SK-N-SH (cell line): ENCODE measurements around the gene IRGM. TPM values are rescaled to one million over a fixed set of nuclear protein-coding genes. Genes with fewer than 3 reads are reported as not detected.
"Not testable (repeated sequence)": the region's sequence is repeated elsewhere in the genome, so short reads cannot be mapped to it uniquely, and the experiment has no call there.

Experiments
- CTCF ChIA-PET: fragments of 300-600, 350-600 bp; formaldehyde crosslinking; extraction: SDS; loops from one replicate; lab custom pipeline; 2021; lab: Yijun Ruan, JAX
- POLR2A ChIA-PET: fragments of 350-600 bp; sonication (Branson Sonifier 250); formaldehyde crosslinking; extraction: SDS; loops from one replicate; lab custom pipeline; 2020; ENCODE audit warnings: antibody characterized with exemption, inconsistent platforms; lab: Yijun Ruan, JAX
- DNase-seq: peaks from one replicate; pipeline ENCODE4 v3.0.0; 2012
- H2AFZ ChIP-seq: fragments of 200-600 bp; sonication (generic); 2 replicates; pipeline ENCODE4 v1.8.1; 2016; ENCODE audit warnings: antibody characterized with exemption, mild to moderate bottlenecking, low read depth
- H3F3A ChIP-seq: fragments of 200-600 bp; sonication (generic); replicated peaks from 2 replicates; pipeline ENCODE3; 2016; ENCODE audit warnings: antibody characterized with exemption, mild to moderate bottlenecking; ENCODE audit not compliant: insufficient read depth
- H3K27ac ChIP-seq, 2 experiments: fragments of 200-500 bp in 1 of 2; fragments of 200-600 bp in 1 of 2; sonication (Bioruptor generic) in 1 of 2; sonication (generic), shearing (Covaris generic) in 1 of 2; 2 replicates each; pipeline versions ENCODE4 v1.5.1 to v1.6.1; 2014 to 2016; ENCODE audit warnings: low read depth in 2 of 2, inconsistent platforms in 1 of 2, low read length in 1 of 2, mild to moderate bottlenecking in 1 of 2, mixed read lengths in 1 of 2
- H3K27me3 ChIP-seq: fragments of 200-600 bp; sonication (generic), shearing (Covaris generic); 2 replicates; pipeline ENCODE4 v1.6.1; 2016; ENCODE audit warnings: mixed run types; ENCODE audit not compliant: insufficient read depth
- H3K36me3 ChIP-seq, 2 experiments: fragments of 200-500 bp in 1 of 2; fragments of 200-600 bp in 1 of 2; sonication (Bioruptor generic) in 1 of 2; sonication (generic) in 1 of 2; replicated peaks in 1 of 2; 2 replicates each; pipeline versions ENCODE3 to v1.5.1; 2014 to 2016; ENCODE audit warnings: low read length in 1 of 2, mild to moderate bottlenecking in 1 of 2; ENCODE audit not compliant: insufficient read depth in 2 of 2, control insufficient read depth in 1 of 2
- H3K4me1 ChIP-seq, 2 experiments: fragments of 200-500 bp in 1 of 2; fragments of 200-600 bp in 1 of 2; sonication (Bioruptor generic) in 1 of 2; sonication (generic), shearing (Covaris generic) in 1 of 2; 2 replicates each; pipeline versions ENCODE4 v1.5.1 to v1.6.1; 2014 to 2016; ENCODE audit warnings: low read depth in 1 of 2, low read length in 1 of 2, mixed run types in 1 of 2; ENCODE audit not compliant: insufficient read depth in 2 of 2, control insufficient read depth in 1 of 2
- H3K4me2 ChIP-seq: fragments of 200-600 bp; sonication (generic), shearing (Covaris generic); 2 replicates; pipeline ENCODE4 v1.6.1; 2017; ENCODE audit warnings: mixed run types
- H3K4me3 ChIP-seq, 2 experiments: fragments of 200-500 bp in 1 of 2; fragments of 200-600 bp in 1 of 2; sonication (Bioruptor generic) in 1 of 2; sonication (generic), shearing (Covaris generic) in 1 of 2; 2 replicates each; pipeline versions ENCODE4 v1.5.1 to v1.8.1; 2014 to 2016; ENCODE audit warnings: low read depth in 2 of 2, inconsistent platforms in 1 of 2, low read length in 1 of 2, mild to moderate bottlenecking in 1 of 2, mixed read lengths in 1 of 2, moderate library complexity in 1 of 2
- H3K79me2 ChIP-seq: fragments of 200-600 bp; sonication (generic); 2 replicates; pipeline ENCODE4 v1.8.1; 2017; ENCODE audit warnings: mild to moderate bottlenecking; ENCODE audit not compliant: insufficient read depth
- H3K9ac ChIP-seq: fragments of 200-600 bp; sonication (generic); 2 replicates; pipeline ENCODE4 v1.6.1; 2017; ENCODE audit warnings: mixed run types
- H3K9me2 ChIP-seq: fragments of 200-600 bp; sonication (generic); 2 replicates; pipeline ENCODE4 v1.6.1; 2017; ENCODE audit warnings: mixed run types
- H3K9me3 ChIP-seq: fragments of 200-600 bp; sonication (generic); 2 replicates; pipeline ENCODE4 v1.6.1; 2017; ENCODE audit warnings: mixed run types, mild to moderate bottlenecking, moderate library complexity
- H4K20me1 ChIP-seq: fragments of 200-600 bp; sonication (generic); 2 replicates; pipeline ENCODE4 v1.6.1; 2017; ENCODE audit warnings: mild to moderate bottlenecking, mixed run types; ENCODE audit not compliant: insufficient read depth
- CHD2 ChIP-seq: fragments of 150-350 bp; IDR thresholded peaks from 2 replicates; pipeline ENCODE4 v1.6.1; 2018; ENCODE audit warnings: low read length; ENCODE audit not compliant: partially characterized antibody
- EP300 ChIP-seq, 2 experiments: IDR thresholded peaks; 2 replicates each; pipeline versions ENCODE4 v1.4.0 to v1.6.1; 2012; ENCODE audit warnings: borderline replicate concordance in 1 of 2, low read depth in 1 of 2, low read length in 1 of 2
- MXI1 ChIP-seq: IDR thresholded peaks from 2 replicates; pipeline ENCODE4 v1.6.1; 2012; ENCODE audit warnings: mild to moderate bottlenecking, low read depth, low read length, improper control_type of control experiment
- RAD21 ChIP-seq: IDR thresholded peaks from 2 replicates; pipeline ENCODE4 v1.6.1; 2012; ENCODE audit warnings: mild to moderate bottlenecking, low read length
- RCOR1 ChIP-seq: fragments of 150-350 bp; IDR thresholded peaks from 2 replicates; pipeline ENCODE4 v1.6.1; 2017; ENCODE audit warnings: antibody characterized with exemption, low read length
- RFX5 ChIP-seq: IDR thresholded peaks from 2 replicates; pipeline ENCODE4 v1.6.1; 2012; ENCODE audit warnings: mild to moderate bottlenecking, improper control_type of control experiment, low read length
- SMC3 ChIP-seq: IDR thresholded peaks from 2 replicates; pipeline ENCODE4 v1.6.1; 2012; ENCODE audit warnings: low read depth, low read length, improper control_type of control experiment
- TCF12 ChIP-seq: IDR thresholded peaks from 2 replicates; pipeline ENCODE4 v1.4.0; 2012
- YY1 ChIP-seq: IDR thresholded peaks from 2 replicates; pipeline ENCODE4 v1.4.0; 2012; ENCODE audit warnings: low read depth, mild to moderate bottlenecking
- WGBS: methylation state at CpG from one replicate; pipeline ENCODE4 v1.1.6; 2017; ENCODE audit warnings: low lambda C conversion rate; 5-methylcytosine and 5-hydroxymethylcytosine counted together
- polyA plus RNA-seq, 3 experiments: library from polyadenylated mRNA; depleted of rRNA; stranded (reverse); fragments of >200 nt; gene quantifications; 2 replicates each; pipeline ENCODE4 v1.2.3, GENCODE V29; 2012
- TF ChIP-seq, protein P1 (sequence below): IDR thresholded peaks from 2 replicates; pipeline ENCODE4; 2012
- TF ChIP-seq, protein P2 (sequence below): IDR thresholded peaks from 2 replicates; pipeline ENCODE4 v1.4.0; 2012; ENCODE audit warnings: low read depth
- TF ChIP-seq, protein P3 (sequence below): fragments of 200-600 bp; sonication (generic); IDR thresholded peaks from 2 replicates; pipeline ENCODE4 v1.6.1; 2017; ENCODE audit warnings: antibody characterized with exemption, mild to moderate bottlenecking, moderate library complexity

Gene IRGM
- polyA plus RNA-seq, 1 of the 3 experiments (the other 2 are of a cell fraction): 0.13 TPM

DNA sequence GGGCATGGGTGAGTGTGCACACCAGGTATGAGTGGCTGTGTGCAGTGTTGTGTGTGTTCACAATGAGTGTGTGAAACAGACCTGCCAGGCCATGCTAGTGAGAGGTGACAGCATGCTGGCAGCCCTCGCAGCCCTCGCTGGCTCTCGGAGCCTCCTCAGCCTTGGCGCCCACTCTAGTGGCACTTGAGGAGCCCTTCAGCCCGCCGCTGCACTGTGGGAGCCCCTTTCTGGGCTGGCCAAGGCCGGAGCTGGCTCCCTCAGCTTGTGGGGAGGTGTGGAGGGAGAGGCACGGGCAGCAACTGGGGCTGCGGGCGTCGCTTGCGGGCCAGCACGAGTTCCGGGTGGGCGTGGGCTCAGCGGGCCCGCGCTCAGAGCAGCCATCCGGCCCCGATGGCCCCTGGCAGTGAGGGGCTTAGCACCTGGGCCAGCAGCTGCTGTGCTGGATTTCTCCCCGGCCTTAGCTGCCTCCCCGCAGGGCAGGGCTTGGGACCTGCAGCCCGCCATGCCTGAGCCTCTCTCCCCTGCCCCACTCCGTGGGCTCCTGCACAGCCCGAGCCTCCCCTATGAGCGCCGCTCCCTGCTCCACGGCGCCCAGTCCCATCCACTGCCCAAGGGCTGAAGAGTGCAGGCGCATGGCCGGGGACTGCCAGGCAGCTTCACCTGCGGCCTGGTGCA lies 999 bp upstream of the IRGM start:
- H3K9me3 ChIP-seq, H3K9ac ChIP-seq, POLR2A ChIA-PET, H3K9me2 ChIP-seq, H3K4me3 ChIP-seq, H3K27ac ChIP-seq, H3F3A ChIP-seq, H3K36me3 ChIP-seq, H3K27me3 ChIP-seq, H3K4me1 ChIP-seq, H2AFZ ChIP-seq, H3K79me2 ChIP-seq, DNase-seq, H3K4me2 ChIP-seq, H4K20me1 ChIP-seq: not testable (repeated sequence)
- CTCF ChIA-PET: interaction anchor here (1.5 to 3.3 kb wide), 4 partner anchors 10 to 285 kb away, joined by 4 to 44 read pairs (median 23); no protein-coding TSS in a partner anchor
- 88% methylated on average over 9 of the region's 32 CpGs for WGBS

DNA sequence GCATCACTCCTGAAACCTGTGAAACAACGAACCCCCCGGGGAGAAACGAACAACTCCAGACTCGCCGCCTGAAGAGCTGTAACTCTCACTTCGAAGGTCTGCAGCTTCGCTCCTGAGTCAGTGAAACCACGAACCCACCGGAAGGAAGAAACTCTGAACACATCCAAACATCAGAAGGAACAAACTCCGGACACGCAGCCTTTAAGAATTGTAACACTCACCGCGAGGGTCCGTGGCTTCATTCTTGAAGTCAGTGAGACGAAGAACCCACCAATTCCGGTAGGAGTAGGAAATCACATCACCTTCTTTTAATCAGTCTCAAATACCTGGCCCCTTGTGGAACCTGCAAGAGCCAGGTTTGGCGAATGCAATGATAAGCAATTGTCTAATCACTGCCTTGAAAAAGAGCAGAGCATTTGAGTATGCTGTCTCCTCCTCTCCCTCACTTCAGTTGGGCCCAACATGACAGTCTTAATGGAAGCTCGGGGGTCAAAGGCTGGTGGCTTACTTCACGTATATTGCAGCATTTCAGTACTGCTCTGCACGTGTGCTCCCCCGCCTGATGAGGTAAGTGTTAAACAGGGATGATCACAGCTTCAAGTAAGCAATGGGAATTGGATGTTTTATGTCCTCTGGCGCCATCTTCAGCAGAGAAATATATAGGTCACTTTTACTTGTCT lies 473 bp downstream of the IRGM start:
- H3K9me2 ChIP-seq: no peaks in the 10 kb centered on the region
- H3K4me2 ChIP-seq: no peak overlapping the region
- no peak for TF ChIP-seq EP300 (IDR thresholded peaks at IDR 0.05; ENCODE audit: borderline replicate concordance in 1 of 2, low read depth in 1 of 2, low read length in 1 of 2)
- TF ChIP-seq, protein P1, sequence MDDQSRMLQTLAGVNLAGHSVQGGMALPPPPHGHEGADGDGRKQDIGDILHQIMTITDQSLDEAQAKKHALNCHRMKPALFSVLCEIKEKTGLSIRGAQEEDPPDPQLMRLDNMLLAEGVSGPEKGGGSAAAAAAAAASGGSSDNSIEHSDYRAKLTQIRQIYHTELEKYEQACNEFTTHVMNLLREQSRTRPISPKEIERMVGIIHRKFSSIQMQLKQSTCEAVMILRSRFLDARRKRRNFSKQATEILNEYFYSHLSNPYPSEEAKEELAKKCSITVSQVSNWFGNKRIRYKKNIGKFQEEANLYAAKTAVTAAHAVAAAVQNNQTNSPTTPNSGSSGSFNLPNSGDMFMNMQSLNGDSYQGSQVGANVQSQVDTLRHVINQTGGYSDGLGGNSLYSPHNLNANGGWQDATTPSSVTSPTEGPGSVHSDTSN: no peak
- peak; percentile 63; the same call in 1 of the 2 replicates for TF ChIP-seq RFX5
- TF ChIP-seq, protein P2, sequence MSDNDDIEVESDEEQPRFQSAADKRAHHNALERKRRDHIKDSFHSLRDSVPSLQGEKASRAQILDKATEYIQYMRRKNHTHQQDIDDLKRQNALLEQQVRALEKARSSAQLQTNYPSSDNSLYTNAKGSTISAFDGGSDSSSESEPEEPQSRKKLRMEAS: peak; percentile 92
- TF ChIP-seq MXI1: peak; percentile 71
- 0 out of 2 replicates have a peak, but pooled peaks have one; percentile 37 for TF ChIP-seq RCOR1
- TF ChIP-seq, protein P3, sequence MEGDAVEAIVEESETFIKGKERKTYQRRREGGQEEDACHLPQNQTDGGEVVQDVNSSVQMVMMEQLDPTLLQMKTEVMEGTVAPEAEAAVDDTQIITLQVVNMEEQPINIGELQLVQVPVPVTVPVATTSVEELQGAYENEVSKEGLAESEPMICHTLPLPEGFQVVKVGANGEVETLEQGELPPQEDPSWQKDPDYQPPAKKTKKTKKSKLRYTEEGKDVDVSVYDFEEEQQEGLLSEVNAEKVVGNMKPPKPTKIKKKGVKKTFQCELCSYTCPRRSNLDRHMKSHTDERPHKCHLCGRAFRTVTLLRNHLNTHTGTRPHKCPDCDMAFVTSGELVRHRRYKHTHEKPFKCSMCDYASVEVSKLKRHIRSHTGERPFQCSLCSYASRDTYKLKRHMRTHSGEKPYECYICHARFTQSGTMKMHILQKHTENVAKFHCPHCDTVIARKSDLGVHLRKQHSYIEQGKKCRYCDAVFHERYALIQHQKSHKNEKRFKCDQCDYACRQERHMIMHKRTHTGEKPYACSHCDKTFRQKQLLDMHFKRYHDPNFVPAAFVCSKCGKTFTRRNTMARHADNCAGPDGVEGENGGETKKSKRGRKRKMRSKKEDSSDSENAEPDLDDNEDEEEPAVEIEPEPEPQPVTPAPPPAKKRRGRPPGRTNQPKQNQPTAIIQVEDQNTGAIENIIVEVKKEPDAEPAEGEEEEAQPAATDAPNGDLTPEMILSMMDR: peak; percentile 82
- peak; percentile 37 for TF ChIP-seq CHD2
- TF ChIP-seq SMC3: peak; percentile 82
- TF ChIP-seq TCF12: no peak; the same call in 1 of the 2 replicates
- TF ChIP-seq RAD21: peak; percentile 93
- no peak for TF ChIP-seq YY1
- no peaks in the 10 kb centered on the region for H4K20me1 ChIP-seq
- no peaks in the 10 kb centered on the region for H3K27me3 ChIP-seq
- POLR2A ChIA-PET: no interaction called here
- no peaks in the 10 kb centered on the region for H3K36me3 ChIP-seq
- H3K9ac ChIP-seq: no peak overlapping the region
- no peaks in the 10 kb centered on the region for H3K79me2 ChIP-seq
- 55% methylated on average over 22 of the region's 22 CpGs for WGBS
- H3K4me3 ChIP-seq: no peak overlapping the region
- no peak overlapping the region for H3K27ac ChIP-seq
- no peaks in the 10 kb centered on the region for H3F3A ChIP-seq
- no peaks in the 10 kb centered on the region for H3K9me3 ChIP-seq
- CTCF ChIA-PET: interaction anchor here (0.6 to 3.3 kb wide), 62 partner anchors 8 to 574 kb away, joined by 3 to 44 read pairs (median 4); partner anchors contain the start of genes DCTN4, MYOZ3, RBM22 and RPS14
- no peak overlapping the region for H2AFZ ChIP-seq
- peak; percentile 80 for DNase-seq
- no peaks in the 10 kb centered on the region; a peak in 1 of 4 replicates for H3K4me1 ChIP-seq
